Cardiac muscle cell (in vitro differentiated cells and primary cell): ENCODE results near the gene CRYGA. TPM values are rescaled to one million over a fixed set of nuclear protein-coding genes. Genes with fewer than 3 reads are reported as not detected.
"Not testable (repeated sequence)": the region's sequence is repeated elsewhere in the genome, so short reads cannot be mapped to it uniquely, and the experiment has no call there.

Experiments used
- DNase-seq, 2 donors: peaks; one replicate each; pipeline versions ENCODE4 v3.0.0 to v3.0.0-alpha.2; 2010 to 2017; ENCODE audit warnings: low read depth in 1 of 2, low spot score in 1 of 2
- H3K27ac ChIP-seq: fragments of 200-600 bp; sonication (generic); 2 replicates; pipeline ENCODE4 v1.5.1; 2016
- H3K27me3 ChIP-seq: fragments of 200-600 bp; sonication (generic); 2 replicates; pipeline ENCODE4 v1.6.0; 2016; ENCODE audit warnings: control low read depth
- H3K36me3 ChIP-seq: fragments of 200-600 bp; sonication (generic); 2 replicates; pipeline ENCODE4 v1.5.1; 2016; ENCODE audit warnings: control low read depth
- H3K4me1 ChIP-seq: fragments of 200-600 bp; sonication (generic); 2 replicates; pipeline ENCODE4 v1.8.1; 2017; ENCODE audit warnings: low read depth, mild to moderate bottlenecking, mixed run types
- H3K4me3 ChIP-seq: fragments of 200-600 bp; sonication (generic); 2 replicates; pipeline ENCODE4 v1.5.1; 2016; ENCODE audit warnings: mild to moderate bottlenecking
- H3K9me3 ChIP-seq: fragments of 200-600 bp; sonication (generic); 2 replicates; pipeline ENCODE4 v1.5.1; 2017; ENCODE audit warnings: low read depth, mild to moderate bottlenecking, control low read depth
- CTCF ChIP-seq: IDR thresholded peaks from 2 replicates; pipeline ENCODE4 v1.5.1; 2012; ENCODE audit warnings: low read depth, mild to moderate bottlenecking, low read length
- polyA plus RNA-seq: library from polyadenylated mRNA; unstranded; fragments of >200 nt; fragmentation: Nextera tagmentation; extraction: Ambion mirVana; gene quantifications from 2 replicates; pipeline ENCODE4 v1.2.1, GENCODE V29; 2016
- total RNA-seq: library from RNA; depleted of rRNA; stranded (reverse); fragments of >200 nt; gene quantifications from 2 replicates; pipeline ENCODE4 v1.2.3, GENCODE V29; 2016

Gene CRYGA
- total and polyA plus RNA-seq, 2 experiments from 2014 or later, result not detected

GRCh38 chr2:208128136-208128535 lies 35.3 kb downstream of the CRYGA start:
- Histone ChIP-seq H3K27ac (no peak overlapping the region), H3K27me3 (no peaks in the 10 kb centered on the region), H3K36me3 (no peaks in the 10 kb centered on the region), H3K9me3 (no peaks in the 10 kb centered on the region), H3K4me1 (no peaks in the 10 kb centered on the region), H3K4me3 (no peak overlapping the region)
- DNase-seq, result no peak
- TF ChIP-seq CTCF, result no peak

GRCh38 chr2:208127090-208127489 lies 36.3 kb downstream of the CRYGA start:
- H3K27ac ChIP-seq, result no peak overlapping the region
- no peak for DNase-seq

GRCh38 chr2:208125251-208125650 lies 38.1 kb downstream of the CRYGA start:
- Histone ChIP-seq H3K27me3 (no peaks in the 10 kb centered on the region), H3K36me3 (no peaks in the 10 kb centered on the region), H3K9me3 (no peaks in the 10 kb centered on the region), H3K4me1 (no peaks in the 10 kb centered on the region), H3K4me3 (no peak overlapping the region), H3K27ac (no peak overlapping the region)
- no peak for DNase-seq
- TF ChIP-seq CTCF, result no peak

More at GRCh38 chr2:208127090-208127489, 36.3 kb downstream of the CRYGA start:
- TF ChIP-seq CTCF, result no peak
- Histone ChIP-seq H3K9me3 (no peaks in the 10 kb centered on the region), H3K4me1 (no peaks in the 10 kb centered on the region), H3K36me3 (no peaks in the 10 kb centered on the region), H3K27me3 (no peaks in the 10 kb centered on the region), H3K4me3 (no peak overlapping the region)

- not testable (repeated sequence) for H3K9me3 ChIP-seq, H3K27me3 ChIP-seq, H3K36me3 ChIP-seq, H3K27ac ChIP-seq, H3K4me1 ChIP-seq, DNase-seq, H3K4me3 ChIP-seq
Measured at GRCh38 chr2:208124013-208124715, 39.2 kb downstream of the CRYGA start, which contains the start of gene CRYGD. Gene CRYGD (minus strand): TSS chr2:208124524. CDS start chr2:208124473, 51 bp downstream.

GRCh38 chr2:208122248-208122647 lies 41.1 kb downstream of the CRYGA start:
- Histone ChIP-seq H3K27ac (no peak overlapping the region), H3K9me3 (no peaks in the 10 kb centered on the region), H3K27me3 (no peaks in the 10 kb centered on the region), H3K4me1 (no peaks in the 10 kb centered on the region), H3K4me3 (no peak overlapping the region), H3K36me3 (no peaks in the 10 kb centered on the region)
- TF ChIP-seq CTCF, result no peak
- no peak for DNase-seq

- no peaks in the 10 kb centered on the region for H3K4me1 ChIP-seq
- H3K27ac ChIP-seq, result no peak overlapping the region
- no peak for TF ChIP-seq CTCF
- H3K4me3 ChIP-seq, result no peak overlapping the region
- no peaks in the 10 kb centered on the region for H3K9me3 ChIP-seq
- H3K36me3 ChIP-seq, result no peaks in the 10 kb centered on the region
- no peaks in the 10 kb centered on the region for H3K27me3 ChIP-seq
- no peak for DNase-seq
Measured at GRCh38 chr2:208118918-208119317, 44.5 kb downstream of the CRYGA start.

GRCh38 chr2:208117390-208117789 lies 46.0 kb downstream of the CRYGA start:
- H3K4me1 ChIP-seq, H3K4me3 ChIP-seq, DNase-seq, H3K36me3 ChIP-seq, H3K27ac ChIP-seq, H3K27me3 ChIP-seq, H3K9me3 ChIP-seq: not testable (repeated sequence)
